K562 (cell line): ENCODE data around the gene CRY2. TPM values are rescaled to one million over a fixed set of nuclear protein-coding genes. Genes with fewer than 3 reads are reported as not detected.

Source experiments
- BDP1 ChIP-seq: IDR thresholded peaks from 3 replicates; pipeline ENCODE4 v1.6.1; 2011; ENCODE audit not compliant: insufficient read length, insufficient read depth
- CBX8 ChIP-seq: fragments of 200-600 bp; sonication (generic); IDR thresholded peaks from 2 replicates; pipeline ENCODE4 v1.6.1; 2012; ENCODE audit warnings: borderline replicate concordance, mixed run types, low read depth, mild to moderate bottlenecking, moderate library complexity, mixed read lengths, low read length, control low read depth, inconsistent platforms; ENCODE audit not compliant: poor library complexity, severe bottlenecking; ENCODE audit errors: extremely low read depth
- CHD4 ChIP-seq: fragments of 200-600 bp; sonication (generic); IDR thresholded peaks from 3 replicates; pipeline ENCODE4 v1.6.1; 2012; ENCODE audit warnings: low read depth, mild to moderate bottlenecking, mixed read lengths, low read length, inconsistent platforms; ENCODE audit not compliant: insufficient read depth, insufficient replicate concordance, poor library complexity, severe bottlenecking
- HNRNPUL1 ChIP-seq: fragments of 200-400 bp; formaldehyde crosslinking; IDR thresholded peaks from 2 replicates; pipeline ENCODE4 v1.6.1; 2017; ENCODE audit warnings: low read length
- MAFK ChIP-seq: IDR thresholded peaks from 2 replicates; pipeline ENCODE4 v1.6.1; 2011; ENCODE audit warnings: low read length, improper control_type of control experiment
- MCM5 ChIP-seq: fragments of 450-650 bp; IDR thresholded peaks from 2 replicates; pipeline ENCODE4 v1.6.1; 2016; ENCODE audit warnings: low read depth
- NCOR1 ChIP-seq: fragments of 450-650 bp; IDR thresholded peaks from 2 replicates; pipeline ENCODE4 v1.6.1; 2016; ENCODE audit warnings: mild to moderate bottlenecking, moderate library complexity
- PHF21A ChIP-seq: fragments of 450-650 bp; IDR thresholded peaks from 2 replicates; pipeline ENCODE4 v1.6.1; 2017; ENCODE audit warnings: low read depth, borderline replicate concordance
- POLR2G ChIP-seq: fragments of 200-400 bp; formaldehyde crosslinking; IDR thresholded peaks from 2 replicates; pipeline ENCODE4 v1.6.1; 2017; ENCODE audit warnings: low read depth, mild to moderate bottlenecking, antibody characterized with exemption, low read length, moderate library complexity
- PRDM10 ChIP-seq: fragments of 450-650 bp; IDR thresholded peaks from 2 replicates; pipeline ENCODE4 v1.6.1; 2018; ENCODE audit not compliant: partially characterized antibody
- PTRF ChIP-seq: fragments of 450-650 bp; IDR thresholded peaks from 2 replicates; pipeline ENCODE4 v1.6.1; 2016; ENCODE audit warnings: mild to moderate bottlenecking, missing genetic modification characterization, missing compliant biosample characterization
- SETDB1 ChIP-seq: IDR thresholded peaks from one replicate; pipeline ENCODE4 v1.6.1; 2012; ENCODE audit warnings: low read length, control low read depth, inconsistent platforms
- SRF ChIP-seq, 2 experiments: fragments of 250-450, 450-650 bp in 1 of 2; sonication (Bioruptor Pico) in 1 of 2; sonication (generic) in 1 of 2; formaldehyde crosslinking; IDR thresholded peaks; 2 replicates each; pipeline versions ENCODE4 v1.5.0 to v1.5.1; 2020 to 2022; ENCODE audit warnings: mild to moderate bottlenecking in 1 of 2, missing genetic modification reagents in 1 of 2
- U2AF2 ChIP-seq: fragments of 200-400 bp; formaldehyde crosslinking; optimal IDR thresholded peaks from 2 replicates; pipeline ENCODE3; 2017; ENCODE audit warnings: low read depth, mild to moderate bottlenecking, low read length
- USF2 ChIP-seq: sonication (generic); formaldehyde crosslinking; IDR thresholded peaks from 2 replicates; pipeline ENCODE4 v1.5.0; 2020; ENCODE audit warnings: missing genetic modification reagents
- ZBED1 ChIP-seq: IDR thresholded peaks from 2 replicates; pipeline ENCODE4 v1.6.1; 2014
- ZMIZ1 ChIP-seq, 2 experiments: fragments of 150-350 bp in 1 of 2; IDR thresholded peaks; 2 replicates each; pipeline ENCODE4 v1.6.1; 2012 to 2016; ENCODE audit warnings: low read depth in 2 of 2, low read length in 2 of 2, mild to moderate bottlenecking in 1 of 2, moderate library complexity in 1 of 2
- ZNF184 ChIP-seq: sonication (generic); formaldehyde crosslinking; IDR thresholded peaks from 2 replicates; pipeline ENCODE4 v1.5.0; 2020; ENCODE audit warnings: missing genetic modification reagents
- ZNF253 ChIP-seq: fragments of 250-450 bp; sonication (Bioruptor Pico); conservative IDR thresholded peaks from 2 replicates; pipeline ENCODE4 v1.6.1; 2021; ENCODE audit warnings: mild to moderate bottlenecking
- ZSCAN32 ChIP-seq: fragments of 450-650 bp; formaldehyde crosslinking; IDR thresholded peaks from 2 replicates; pipeline ENCODE4 v1.4.0; 2020; ENCODE audit warnings: mild to moderate bottlenecking, moderate library complexity
- polyA plus RNA-seq, 8 experiments: library from polyadenylated mRNA; depleted of rRNA in 4 of 8; stranded (reverse) in 5 of 8; unstranded in 3 of 8; fragments of >200 nt; fragmentation: Nextera tagmentation in 2 of 8; fragmentation: Illumina TruSeq in 1 of 8; extraction: Ambion mirVana in 2 of 8; extraction: Trizol in 1 of 8; gene quantifications; 2 replicates each; pipeline versions ENCODE4 v1.2.1 to v1.2.3, GENCODE V29; 2011 to 2014; ENCODE audit warnings: inconsistent platforms in 1 of 8, missing spikeins in 1 of 8
- total RNA-seq, 7 experiments: library from RNA; depleted of rRNA in 6 of 7; stranded (reverse); fragments of >200 nt in 6 of 7; fragmentation: Illumina TruSeq in 2 of 7; extraction: Trizol in 2 of 7; gene quantifications; 2 replicates each; pipeline versions ENCODE4 v1.2.1 to v1.2.3, GENCODE V29; 2011 to 2021; ENCODE audit warnings: low replicate concordance in 1 of 7

The CRY2 gene
- total and polyA plus RNA-seq, 9 of the 15 experiments (the other 6 are each of a cell fraction or from before 2014, with no cell fraction given) = 2.3 to 23.9 (median 14.8) TPM

- TF ChIP-seq ZNF184 (no peak), ZNF253 (CRISPR knock-in tag) (no peak), POLR2G (peak; percentile 99), U2AF2 (no peak), MAFK (no peak), USF2 (CRISPR knock-in tag) (0 out of 2 replicates have a peak, but pooled peaks have one; percentile 4), CHD4 (no peak), ZSCAN32 (no peak), BDP1 (no peak), SETDB1 (peak; percentile 10), PRDM10 (peak; percentile 85), HNRNPUL1 (no peak), PHF21A (no peak), CBX8 (no peak), PTRF (tag) (no peak), ZMIZ1 (IDR thresholded peaks at IDR 0.05; ENCODE audit: low read depth in 2 of 2, low read length in 2 of 2) (peak in 1 of 2 experiments; percentile 50; a peak in 1 of 4 replicates), ZBED1 (no peak), SRF (CRISPR knock-in tag; IDR thresholded peaks at IDR 0.05) (0 out of 4 replicates have a peak, but pooled peaks of 1 of the 2 experiments have one; percentile 45), MCM5 (no peak), NCOR1 (no peak)
These were observed at the start of gene CRY2 (continued) for GRCh38 chr11:45846974-45847910.
